ENCODE results near the gene RNASEH1.

Gene RNASEH1

DNA sequence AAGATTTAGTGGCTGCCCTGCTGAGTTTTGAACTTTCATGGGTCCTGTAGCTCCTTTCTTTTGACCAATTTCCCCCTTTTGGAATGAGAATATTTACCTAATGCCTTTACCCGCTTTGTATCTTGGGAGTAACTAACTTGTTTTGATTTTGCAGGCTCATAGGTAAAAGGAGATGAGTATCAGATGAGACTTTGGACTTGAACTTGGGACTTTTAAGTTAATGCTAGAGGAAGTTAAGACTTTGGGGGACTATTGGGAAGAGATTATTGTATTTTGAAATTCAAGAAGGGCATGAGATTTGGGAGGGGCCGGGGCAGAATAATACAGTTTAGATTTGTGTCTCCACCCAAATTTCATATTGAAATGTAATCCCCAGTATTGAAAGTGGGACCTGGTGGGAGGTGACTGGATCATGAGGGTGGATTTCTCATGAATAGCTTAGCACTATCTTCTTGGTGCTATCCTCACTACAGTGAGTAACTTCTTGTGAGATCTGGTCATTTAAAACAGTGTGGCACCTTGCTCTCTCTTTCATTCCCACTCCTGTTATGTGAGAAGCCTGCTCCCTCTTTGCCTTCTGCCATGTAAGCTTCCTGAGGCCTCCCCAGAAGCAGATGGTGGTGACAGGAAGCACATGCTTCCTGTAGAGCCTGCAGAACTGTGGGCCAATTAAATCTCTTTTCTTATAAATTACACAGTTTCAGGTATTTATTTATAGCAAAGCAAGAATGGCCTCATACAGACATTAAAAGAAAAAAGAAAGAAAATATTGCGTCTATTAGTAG, 44.9 kb downstream of the RNASEH1 start:
- TF ChIP-seq CTCF (IDR thresholded peaks at IDR 0.05; ENCODE audit: insufficient read depth, low read depth, low read length, missing control alignments): no peak
- no peak for DNase-seq (ENCODE audit: low read depth)
- no peak overlapping the region for H3K4me3 ChIP-seq (ENCODE audit: low read depth, low read length)

GRCh38 chr2:3512086-3512485, 46.0 kb downstream of the RNASEH1 start:
- no peak overlapping the region for H3K4me3 ChIP-seq (ENCODE audit: low read depth, low read length)
- DNase-seq (ENCODE audit: low read depth): no peak

DNA sequence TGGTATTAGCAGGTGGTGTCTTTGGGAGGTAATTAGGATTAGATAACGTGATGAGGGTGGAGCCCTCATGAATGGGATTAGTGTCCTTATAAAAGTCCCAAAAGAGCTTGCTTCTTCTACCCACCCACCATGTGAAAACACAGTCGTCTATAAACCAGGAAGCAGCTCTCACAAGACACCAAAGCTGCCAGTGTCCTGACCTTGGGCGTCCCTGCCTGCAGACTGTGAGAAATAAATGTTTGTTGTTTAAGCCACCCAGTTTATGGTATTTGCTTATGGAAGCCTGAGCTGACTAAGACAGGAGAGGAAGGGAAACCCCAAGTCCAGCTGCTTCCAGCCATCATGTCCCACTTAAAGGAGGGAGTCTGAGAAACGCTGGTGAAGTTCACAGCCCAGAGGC, 52.4 kb downstream of the RNASEH1 start:
- DNase-seq (ENCODE audit: low read depth): peak; percentile 64
- no peak overlapping the region for H3K4me3 ChIP-seq (ENCODE audit: low read depth, low read length)
- TF ChIP-seq CTCF (IDR thresholded peaks at IDR 0.05; ENCODE audit: insufficient read depth, low read depth, low read length, missing control alignments): no peak

More at GRCh38 chr2:3512086-3512485, 46.0 kb downstream of the RNASEH1 start:
- TF ChIP-seq CTCF (IDR thresholded peaks at IDR 0.05; ENCODE audit: insufficient read depth, low read depth, low read length, missing control alignments): no peak

GRCh38 chr2:3504741-3505140, 53.4 kb downstream of the RNASEH1 start:
- H3K4me3 ChIP-seq (ENCODE audit: low read depth, low read length): no peak overlapping the region
- DNase-seq (ENCODE audit: low read depth): no peak
- TF ChIP-seq CTCF (IDR thresholded peaks at IDR 0.05; ENCODE audit: insufficient read depth, low read depth, low read length, missing control alignments): no peak

GRCh38 chr2:3503483-3503882, 54.6 kb downstream of the RNASEH1 start:
- TF ChIP-seq CTCF (IDR thresholded peaks at IDR 0.05; ENCODE audit: insufficient read depth, low read depth, low read length, missing control alignments): no peak
- H3K4me3 ChIP-seq (ENCODE audit: low read depth, low read length): no peak overlapping the region
- DNase-seq (ENCODE audit: low read depth): no peak

GRCh38 chr2:3503046-3503445, 55.1 kb downstream of the RNASEH1 start:
- H3K4me3 ChIP-seq (ENCODE audit: low read depth, low read length): no peak overlapping the region
- no peak for TF ChIP-seq CTCF (IDR thresholded peaks at IDR 0.05; ENCODE audit: insufficient read depth, low read depth, low read length, missing control alignments)
- DNase-seq (ENCODE audit: low read depth): no peak
